Esophagus squamous epithelium (tissue), 4 donors: Measurements from ENCODE around the gene SPAG9.

ENCODE experiments used
- CTCF ChIP-seq, 6 experiments: fragments of 450-650 bp in 4 of 6; fragments of 200-600 bp in 2 of 6; sonication (generic) in 2 of 6; IDR thresholded peaks; one replicate each; pipeline ENCODE4 v1.5.1; 2016 to 2019; ENCODE audit warnings: antibody characterized with exemption in 6 of 6, mild to moderate bottlenecking in 4 of 6, moderate library complexity in 4 of 6
- POLR2A ChIP-seq, 4 donors: fragments of 450-650 bp; IDR thresholded peaks; one replicate each; pipeline ENCODE4 v1.6.1; 2017; ENCODE audit warnings: antibody characterized with exemption in 4 of 4, mild to moderate bottlenecking in 4 of 4, moderate library complexity in 3 of 4

- no peak for TF ChIP-seq CTCF (IDR thresholded peaks at IDR 0.05)
- no peak for TF ChIP-seq POLR2A (IDR thresholded peaks at IDR 0.05)
These were observed 201.8 kb downstream of the SPAG9 start for GRCh38 chr17:50918933-50919296.
